Measurements from ENCODE around the gene ENPP6.
"Not testable (repeated sequence)": the region's sequence is repeated elsewhere in the genome, so short reads cannot be mapped to it uniquely, and the experiment has no call there.

The ENPP6 gene

DNA sequence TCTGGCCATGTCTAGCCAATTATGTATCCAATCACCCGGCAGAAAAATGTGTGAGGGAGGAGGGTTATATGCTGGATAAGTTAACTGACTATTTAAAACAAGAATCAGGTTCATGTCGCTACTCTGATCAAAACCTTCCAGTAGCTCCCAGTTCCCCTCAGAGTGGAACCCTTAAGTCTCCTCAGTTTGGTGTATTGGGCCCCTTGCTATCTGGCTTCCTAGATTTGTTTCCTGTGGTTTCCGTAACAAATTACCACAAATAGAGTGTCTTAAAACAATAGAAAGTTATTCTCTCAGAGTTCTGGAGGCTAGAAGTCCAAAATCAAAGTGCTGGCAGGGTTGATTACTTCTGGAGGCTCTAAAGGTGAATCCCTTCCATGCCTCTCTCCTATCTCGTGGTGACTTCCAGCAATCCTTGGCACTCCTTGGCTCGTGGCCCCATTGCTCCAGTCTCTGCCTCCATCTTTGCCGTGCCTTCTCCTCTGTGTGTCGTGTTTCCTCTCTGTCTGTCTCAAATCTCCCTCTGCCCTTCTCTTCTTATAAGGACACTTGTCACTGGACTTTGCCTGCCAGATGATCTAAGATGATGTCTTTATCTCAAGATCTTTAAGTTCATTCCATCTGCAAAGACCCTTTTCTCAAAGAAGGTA, 10.5 kb upstream of the ENPP6 start:
- Mint-ChIP-seq H3K27ac (no peak overlapping the region), H3K9me3 (no peaks in the 10 kb centered on the region), H3K4me1 (ENCODE audit: low read depth) (peaks cover 25% of the 10 kb centered on the region), H3K27me3 (peaks cover 23% of the 10 kb centered on the region), H3K36me3 (ENCODE audit: low read depth) (no peaks in the 10 kb centered on the region), H3K4me3 (no peak overlapping the region)
- intact Hi-C loops (cut with micrococcal nuclease) = no loop called here

DNA sequence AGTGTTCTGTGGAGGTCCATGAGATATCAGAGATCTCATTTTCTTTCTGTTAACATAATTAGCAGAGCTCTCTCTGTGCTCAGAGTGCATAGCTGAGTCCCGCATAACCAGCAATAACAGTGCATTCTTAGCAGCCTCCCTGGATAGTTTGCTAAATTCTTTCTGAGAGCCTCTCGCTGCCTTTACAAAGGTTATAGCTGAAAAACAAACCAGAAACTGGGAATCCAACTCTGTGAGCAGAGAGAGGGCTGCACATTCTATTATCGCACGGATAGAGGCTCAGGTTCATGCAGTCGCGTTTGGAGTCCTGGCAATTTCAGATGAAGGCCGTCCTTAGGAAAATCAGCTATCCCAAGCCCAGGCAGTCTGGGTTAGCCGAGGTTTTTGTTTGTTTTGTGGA, 1.2 kb downstream of the ENPP6 start:
- Mint-ChIP-seq H3K4me3 (no peak overlapping the region), H3K27me3 (peaks cover 6% of the 10 kb centered on the region), H3K27ac (no peak overlapping the region), H3K36me3 (ENCODE audit: low read depth) (no peaks in the 10 kb centered on the region), H3K4me1 (ENCODE audit: low read depth) (no peaks in the 10 kb centered on the region), H3K9me3 (no peaks in the 10 kb centered on the region)
- intact Hi-C loops (cut with micrococcal nuclease) = no loop called here

DNA sequence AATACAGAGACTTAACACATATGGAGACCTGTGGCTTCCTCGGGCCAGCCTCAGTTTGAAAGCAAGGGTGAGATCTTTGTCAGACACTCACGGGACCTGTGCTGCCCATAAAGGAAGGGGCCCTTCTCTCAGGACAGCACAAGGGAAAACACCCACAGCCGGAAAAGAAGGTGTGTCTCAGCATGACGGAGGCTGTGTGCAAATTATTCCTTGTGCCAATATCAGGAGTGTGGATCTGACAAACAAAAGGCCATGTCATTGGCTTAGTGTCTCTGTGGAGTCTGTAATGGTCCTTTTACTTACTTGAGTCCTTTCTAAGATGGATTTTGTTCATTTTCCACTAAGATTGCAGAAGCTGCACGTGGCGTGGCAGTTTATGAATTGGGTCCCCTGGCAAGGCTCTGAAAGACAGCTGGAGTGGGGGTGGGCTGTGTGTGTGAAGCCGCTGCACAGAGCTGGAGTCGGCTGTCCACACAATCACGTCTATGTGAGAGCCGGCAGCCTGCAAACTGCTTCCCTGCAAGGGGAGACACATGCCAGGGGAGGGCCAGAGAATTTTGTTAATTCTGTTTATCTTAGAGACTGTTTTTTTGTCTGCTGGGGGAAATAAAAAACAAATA, 1.9 kb downstream of the ENPP6 start:
- no peak overlapping the region for H3K4me3 Mint-ChIP-seq
- no peaks in the 10 kb centered on the region for H3K36me3 Mint-ChIP-seq (ENCODE audit: low read depth)
- no peaks in the 10 kb centered on the region for H3K9me3 Mint-ChIP-seq
- H3K27me3 Mint-ChIP-seq = peaks cover 6% of the 10 kb centered on the region
- H3K4me1 Mint-ChIP-seq (ENCODE audit: low read depth) = no peaks in the 10 kb centered on the region
- no peak overlapping the region for H3K27ac Mint-ChIP-seq
- intact Hi-C loops (cut with micrococcal nuclease) = no loop called here

DNA sequence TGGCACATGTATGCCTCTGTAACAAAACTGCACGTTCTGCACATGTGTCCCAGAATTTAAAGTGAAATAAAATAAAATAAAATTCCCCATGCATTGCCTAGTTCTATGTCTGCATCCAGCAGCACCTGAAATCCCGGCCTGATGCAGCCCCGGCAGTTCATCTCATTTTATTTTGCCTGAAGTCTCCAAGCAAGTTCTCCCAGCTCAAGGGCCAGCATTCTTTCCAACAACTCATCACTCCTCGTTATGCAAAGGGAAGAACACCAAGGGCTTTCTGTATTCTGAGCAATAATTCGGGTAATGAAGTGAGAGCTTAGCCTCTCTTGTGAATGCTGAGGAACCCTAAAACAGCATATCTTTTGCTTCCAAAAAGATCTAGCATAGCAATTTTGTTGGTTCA, 2.7 kb downstream of the ENPP6 start:
- Mint-ChIP-seq H3K9me3 (no peaks in the 10 kb centered on the region), H3K27me3 (peaks cover 6% of the 10 kb centered on the region), H3K36me3 (ENCODE audit: low read depth) (no peaks in the 10 kb centered on the region), H3K4me1 (ENCODE audit: low read depth) (no peaks in the 10 kb centered on the region), H3K27ac (no peak overlapping the region), H3K4me3 (no peak overlapping the region)
- intact Hi-C loops (cut with micrococcal nuclease) = no loop called here

DNA sequence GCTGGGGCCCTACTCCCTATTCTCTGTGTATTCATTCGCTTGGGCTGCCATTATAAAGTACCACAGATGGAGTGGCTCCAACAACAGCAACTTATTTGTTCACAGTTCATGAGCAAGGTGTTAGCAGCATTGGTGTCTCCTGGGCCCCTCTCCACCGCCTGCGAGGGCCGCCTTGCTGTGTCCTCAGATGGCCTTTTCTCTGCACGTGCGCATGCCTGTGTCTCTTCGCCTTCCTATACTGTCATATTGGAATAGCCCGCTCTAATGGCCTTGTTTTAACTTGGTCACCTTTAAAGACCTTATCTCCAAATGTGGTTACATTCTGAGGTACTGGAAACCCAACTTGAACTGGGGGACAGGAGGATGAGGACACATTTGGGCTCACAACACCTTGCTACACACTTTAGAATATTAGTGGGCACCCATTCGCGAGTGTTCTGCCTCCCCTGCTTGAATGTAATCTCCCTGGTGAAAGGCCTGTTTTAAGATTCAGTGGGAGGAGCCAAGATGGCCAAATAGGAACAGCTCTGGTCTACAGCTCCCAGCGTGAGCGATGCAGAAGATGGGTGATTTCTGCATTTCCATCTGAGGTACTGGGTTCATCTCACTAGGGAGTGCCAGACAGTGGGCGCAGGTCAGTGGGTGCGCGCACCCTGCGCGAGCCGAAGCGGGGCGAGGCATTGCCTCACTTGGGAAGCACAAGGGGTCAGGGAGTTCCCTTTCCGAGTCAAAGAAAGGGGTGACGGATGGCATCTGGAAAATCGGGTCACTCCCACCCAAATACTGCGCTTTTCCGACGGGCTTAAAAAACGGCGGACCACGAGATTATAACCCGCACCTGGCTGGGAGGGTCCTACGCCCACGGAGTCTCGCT, 9.7 kb downstream of the ENPP6 start:
- H3K9me3 Mint-ChIP-seq; intact Hi-C loops (cut with micrococcal nuclease); H3K27me3 Mint-ChIP-seq; H3K36me3 Mint-ChIP-seq (ENCODE audit: low read depth); H3K4me3 Mint-ChIP-seq; H3K27ac Mint-ChIP-seq; H3K4me1 Mint-ChIP-seq (ENCODE audit: low read depth): not testable (repeated sequence)

DNA sequence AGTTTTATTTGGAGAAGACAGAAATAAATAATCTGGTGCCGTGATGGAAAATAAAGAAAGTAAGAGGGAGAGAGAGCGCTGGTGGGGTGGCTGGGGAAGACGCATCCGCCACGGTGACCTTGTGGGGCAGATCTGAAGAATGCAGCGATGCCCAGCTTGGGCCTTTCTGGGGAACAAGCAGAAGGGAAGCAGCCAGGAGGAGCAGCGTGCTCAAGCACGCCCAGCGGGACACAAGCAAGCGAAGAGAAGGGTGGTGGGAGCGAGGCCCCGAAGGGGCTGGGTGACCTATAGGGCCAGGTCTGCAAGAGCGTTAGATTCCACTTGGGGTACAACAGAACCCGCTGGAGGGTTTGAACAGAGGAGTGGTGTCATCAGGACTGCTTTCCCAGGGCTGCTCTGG, 12.4 kb downstream of the ENPP6 start:
- Mint-ChIP-seq H3K27ac (no peak overlapping the region), H3K4me1 (ENCODE audit: low read depth) (no peaks in the 10 kb centered on the region), H3K27me3 (peaks cover 2% of the 10 kb centered on the region), H3K4me3 (no peak overlapping the region), H3K9me3 (no peaks in the 10 kb centered on the region), H3K36me3 (ENCODE audit: low read depth) (no peaks in the 10 kb centered on the region)
- intact Hi-C loops (cut with micrococcal nuclease) = no loop called here

DNA sequence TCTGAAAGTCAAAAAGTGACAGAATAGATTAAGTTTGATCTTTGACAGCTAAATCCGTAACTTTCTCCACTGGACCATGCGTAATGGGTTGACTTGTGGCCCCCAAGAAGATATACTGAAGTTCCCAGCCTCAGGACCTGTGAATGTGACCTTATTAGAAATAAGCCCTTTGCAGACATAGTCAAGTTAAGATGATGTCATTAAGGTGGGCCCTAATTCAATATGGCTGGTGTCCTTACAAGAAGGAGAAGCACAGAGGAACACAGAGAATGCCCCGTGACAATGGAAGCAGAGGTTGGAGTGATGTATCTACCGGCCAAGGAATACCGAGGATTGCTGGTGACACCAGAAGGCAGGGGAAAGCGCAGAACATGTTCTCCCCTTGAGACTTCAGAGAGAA, 14.4 kb downstream of the ENPP6 start:
- H3K9me3 Mint-ChIP-seq = no peaks in the 10 kb centered on the region
- no peaks in the 10 kb centered on the region for H3K36me3 Mint-ChIP-seq (ENCODE audit: low read depth)
- no peaks in the 10 kb centered on the region for H3K4me1 Mint-ChIP-seq (ENCODE audit: low read depth)
- no peak overlapping the region for H3K27ac Mint-ChIP-seq
- intact Hi-C loops (cut with micrococcal nuclease) = no loop called here
- no peak overlapping the region for H3K4me3 Mint-ChIP-seq
- H3K27me3 Mint-ChIP-seq = peaks cover 2% of the 10 kb centered on the region

DNA sequence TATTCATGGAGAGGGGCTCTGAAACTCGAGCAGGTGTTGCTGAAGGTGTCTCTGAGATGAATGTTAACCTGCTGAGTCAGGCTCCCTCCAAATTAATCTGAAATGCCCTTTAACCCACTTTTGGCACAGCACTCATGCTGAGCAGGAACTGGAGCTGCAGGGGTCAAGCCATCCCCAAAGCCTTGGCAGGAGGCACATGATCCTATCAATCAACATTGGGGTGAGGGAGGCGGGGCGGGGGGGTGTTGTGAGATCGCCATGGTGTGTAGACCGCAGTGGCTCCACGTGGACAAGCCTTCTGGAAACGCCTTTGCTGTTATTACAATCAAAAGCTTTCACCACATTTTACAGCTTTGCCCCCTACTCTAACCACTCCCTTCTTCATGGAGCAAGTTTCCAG, 16.5 kb downstream of the ENPP6 start:
- H3K27ac Mint-ChIP-seq = no peak overlapping the region
- no peaks in the 10 kb centered on the region for H3K4me1 Mint-ChIP-seq (ENCODE audit: low read depth)
- H3K9me3 Mint-ChIP-seq = no peaks in the 10 kb centered on the region
- H3K4me3 Mint-ChIP-seq = no peak overlapping the region
- no peaks in the 10 kb centered on the region for H3K36me3 Mint-ChIP-seq (ENCODE audit: low read depth)
- intact Hi-C loops (cut with micrococcal nuclease) = no loop called here
- peaks cover 2% of the 10 kb centered on the region for H3K27me3 Mint-ChIP-seq

DNA sequence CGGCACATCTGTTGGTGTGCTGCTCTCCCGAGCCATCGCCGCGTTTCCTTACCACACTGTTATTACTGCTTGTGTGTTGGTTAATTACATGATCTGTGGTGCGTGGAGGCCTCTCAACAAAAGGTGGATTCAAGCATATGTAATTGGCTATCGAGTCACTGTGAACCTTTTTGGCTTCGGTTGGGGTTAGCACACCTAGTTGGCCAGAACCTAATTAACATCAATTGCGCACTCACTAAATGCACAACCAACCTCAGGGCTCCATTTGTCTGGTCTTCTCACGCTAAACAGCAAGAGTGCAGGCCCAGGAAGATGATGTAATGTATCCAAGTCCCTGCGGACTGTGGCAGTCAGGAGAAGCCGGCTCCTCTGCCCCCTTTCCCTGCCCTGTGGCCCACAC, 17.4 kb downstream of the ENPP6 start:
- H3K36me3 Mint-ChIP-seq (ENCODE audit: low read depth) = no peaks in the 10 kb centered on the region
- H3K4me3 Mint-ChIP-seq = no peak overlapping the region
- H3K9me3 Mint-ChIP-seq = no peaks in the 10 kb centered on the region
- intact Hi-C loops (cut with micrococcal nuclease) = no loop called here
- H3K4me1 Mint-ChIP-seq (ENCODE audit: low read depth) = no peaks in the 10 kb centered on the region
- no peak overlapping the region for H3K27ac Mint-ChIP-seq
- H3K27me3 Mint-ChIP-seq = peaks cover 2% of the 10 kb centered on the region

DNA sequence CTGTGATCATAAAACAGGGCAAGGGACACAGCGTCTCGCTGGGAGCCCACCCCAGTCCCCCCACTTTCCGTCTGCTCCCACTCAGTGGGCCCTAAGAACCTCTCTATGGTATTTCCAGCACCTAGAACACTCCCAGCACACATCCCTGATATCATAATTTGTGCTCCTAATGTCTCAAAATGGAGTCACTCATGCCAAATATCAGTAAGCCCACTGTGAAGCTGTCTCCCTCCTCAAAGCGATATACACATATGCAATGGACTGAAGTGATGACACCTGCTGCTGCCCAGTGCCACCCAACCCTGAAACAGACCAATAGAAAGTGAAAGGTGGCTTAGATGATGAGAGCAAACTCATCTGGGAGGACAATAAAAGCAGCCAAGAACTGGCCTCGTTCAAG, 17.9 kb downstream of the ENPP6 start:
- no peaks in the 10 kb centered on the region for H3K4me1 Mint-ChIP-seq (ENCODE audit: low read depth)
- no peak overlapping the region for H3K4me3 Mint-ChIP-seq
- intact Hi-C loops (cut with micrococcal nuclease) = no loop called here
- no peaks in the 10 kb centered on the region for H3K9me3 Mint-ChIP-seq
- no peak overlapping the region for H3K27ac Mint-ChIP-seq
- H3K36me3 Mint-ChIP-seq (ENCODE audit: low read depth) = no peaks in the 10 kb centered on the region
- peaks cover 2% of the 10 kb centered on the region for H3K27me3 Mint-ChIP-seq

DNA sequence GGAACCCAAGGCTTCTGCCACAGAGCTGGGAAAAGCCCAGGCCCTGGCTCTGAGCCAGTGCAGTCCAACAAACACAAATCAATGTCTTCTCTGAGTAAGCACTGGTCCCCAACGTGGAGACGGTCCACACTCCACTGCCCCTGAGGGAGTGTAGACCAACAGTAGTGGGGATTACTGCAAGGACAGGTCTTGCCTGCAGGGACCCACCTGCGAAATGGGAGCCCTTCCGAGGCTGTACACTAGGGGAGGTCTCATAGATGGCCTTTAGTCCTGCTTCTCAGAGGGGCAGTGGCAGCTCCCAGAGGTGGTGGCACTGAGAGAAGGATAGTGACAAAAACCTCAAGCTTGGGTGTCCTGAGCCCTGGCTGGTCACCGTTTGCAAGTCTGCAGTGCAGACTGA, 19.5 kb downstream of the ENPP6 start:
- no peaks in the 10 kb centered on the region for H3K36me3 Mint-ChIP-seq (ENCODE audit: low read depth)
- no peak overlapping the region for H3K4me3 Mint-ChIP-seq
- peaks cover 2% of the 10 kb centered on the region for H3K27me3 Mint-ChIP-seq
- intact Hi-C loops (cut with micrococcal nuclease) = no loop called here
- no peaks in the 10 kb centered on the region for H3K9me3 Mint-ChIP-seq
- H3K4me1 Mint-ChIP-seq (ENCODE audit: low read depth) = no peaks in the 10 kb centered on the region
- H3K27ac Mint-ChIP-seq = no peak overlapping the region

DNA sequence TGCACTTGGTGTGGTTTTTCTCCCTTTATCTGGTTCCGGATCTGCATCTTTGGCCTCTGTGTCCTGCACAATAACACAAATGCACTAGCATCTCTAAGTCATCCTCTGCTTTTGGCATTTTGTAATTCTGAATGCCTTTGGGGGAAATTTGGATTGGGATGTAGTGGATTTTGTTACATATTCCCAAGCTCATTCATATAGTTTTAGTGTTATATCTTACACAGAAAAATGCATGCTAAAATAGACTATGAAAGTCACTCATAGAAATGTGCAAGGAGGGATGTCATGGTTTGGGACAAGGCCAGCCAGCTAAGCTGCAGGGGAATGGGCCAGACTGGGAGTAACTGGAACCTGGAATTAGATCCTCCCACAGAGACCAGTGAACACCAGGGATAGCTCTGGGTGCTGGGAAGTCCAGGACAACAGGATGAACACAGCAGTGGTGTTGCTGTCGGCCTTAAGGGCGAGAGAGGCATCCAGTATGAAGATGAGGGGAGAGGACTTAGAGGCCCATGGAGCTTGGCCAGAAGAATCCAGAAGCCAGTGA, 20.1 kb downstream of the ENPP6 start:
- intact Hi-C loops (cut with micrococcal nuclease) = no loop called here
- no peaks in the 10 kb centered on the region for H3K4me1 Mint-ChIP-seq (ENCODE audit: low read depth)

DNA sequence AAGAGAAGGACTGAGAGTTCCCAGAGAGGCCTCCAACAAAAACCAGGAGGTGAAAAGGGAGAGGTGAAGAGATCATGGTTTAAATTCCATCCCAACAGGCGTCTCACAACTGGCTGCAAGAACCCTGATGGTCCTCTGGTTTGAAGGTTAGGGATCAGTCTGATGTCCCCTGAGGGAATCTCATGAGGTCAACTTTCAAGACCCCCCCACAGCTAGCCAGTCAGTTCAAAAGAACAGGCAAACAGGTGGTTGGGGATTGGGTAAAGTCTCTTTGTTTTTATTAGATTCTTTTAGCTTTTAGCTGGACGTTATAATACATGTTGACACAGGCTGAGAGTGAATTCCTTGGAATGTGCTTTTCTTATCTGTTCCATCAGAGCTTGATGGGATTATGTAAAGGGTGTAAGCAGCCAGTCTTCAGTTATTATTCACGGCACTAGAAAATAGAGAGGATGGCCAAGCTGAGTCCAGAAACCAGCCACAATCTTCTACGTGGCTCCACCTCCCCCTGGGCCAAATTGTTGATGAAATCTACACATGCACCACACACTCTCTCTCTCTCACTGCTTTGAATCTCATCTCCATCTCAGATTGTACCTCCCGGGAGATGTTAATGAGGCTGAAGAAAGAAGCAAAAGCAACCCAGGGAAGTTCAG, 20.8 kb downstream of the ENPP6 start:
- no peak overlapping the region for H3K4me3 Mint-ChIP-seq
- H3K9me3 Mint-ChIP-seq = no peaks in the 10 kb centered on the region
- intact Hi-C loops (cut with micrococcal nuclease) = no loop called here
- H3K27me3 Mint-ChIP-seq = peaks cover 2% of the 10 kb centered on the region
- H3K4me1 Mint-ChIP-seq (ENCODE audit: low read depth) = no peaks in the 10 kb centered on the region
- H3K27ac Mint-ChIP-seq = no peak overlapping the region
- no peaks in the 10 kb centered on the region for H3K36me3 Mint-ChIP-seq (ENCODE audit: low read depth)

More for the DNA sequence above, 20.1 kb downstream of the ENPP6 start:
- Mint-ChIP-seq H3K4me3 (no peak overlapping the region), H3K27me3 (peaks cover 2% of the 10 kb centered on the region), H3K9me3 (no peaks in the 10 kb centered on the region), H3K36me3 (ENCODE audit: low read depth) (no peaks in the 10 kb centered on the region), H3K27ac (no peak overlapping the region)

Measured in dendritic cell treated with granulocyte-macrophage colony-stimulating factor and Interleukin-4, amounts not matched to agents 40 ng/mL and 50 ng/mL, for 4 days (primary cell).